Measurements from ENCODE around the gene UBL3.

The UBL3 gene

DNA sequence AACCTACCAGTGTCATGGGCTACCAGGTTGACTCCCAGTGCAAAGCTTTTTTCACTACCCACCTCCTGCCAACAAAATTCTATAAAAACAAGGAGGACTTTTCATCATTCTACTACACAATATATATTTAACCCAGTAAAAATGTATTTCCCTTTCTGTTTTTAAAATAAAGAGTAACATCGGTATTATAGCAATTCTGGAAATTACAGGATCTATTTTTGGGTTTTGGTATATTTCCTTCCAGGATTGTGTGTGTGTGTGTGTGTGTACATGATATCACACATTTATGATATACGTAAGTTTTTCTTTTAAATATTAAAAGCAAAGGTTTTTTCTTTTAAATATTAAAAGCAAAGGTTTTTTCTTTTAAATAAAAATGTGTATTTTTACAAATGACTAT is 6.0 kb upstream of the UBL3 start:
- DNase-seq (ENCODE audit: low read depth), result no peak

GRCh38 chr13:29855784-29856183 is 5.4 kb upstream of the UBL3 start:
- no peak for DNase-seq (ENCODE audit: low read depth)

DNA sequence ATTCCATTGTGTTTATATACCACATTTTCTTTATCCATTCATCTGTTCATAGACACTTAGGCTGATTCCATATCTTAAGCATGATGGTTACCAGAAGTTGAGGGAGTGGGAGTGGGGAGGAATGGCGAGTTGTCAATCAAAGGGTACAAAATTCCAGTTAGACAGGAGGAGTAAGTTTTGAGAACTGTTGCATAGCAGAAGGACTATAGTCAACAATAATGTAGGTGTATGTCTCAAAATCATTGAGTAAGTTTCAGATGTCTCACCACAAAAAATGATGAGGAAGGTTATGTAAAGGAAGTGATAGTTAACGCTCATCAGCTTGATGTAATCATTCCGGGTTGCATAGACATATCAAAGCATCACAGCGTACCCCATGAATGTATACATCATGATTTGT is 4.6 kb upstream of the UBL3 start:
- DNase-seq (ENCODE audit: low read depth), result no peak

- no peak for DNase-seq (ENCODE audit: low read depth)
Observed at GRCh38 chr13:29853131-29853530, 2.7 kb upstream of the UBL3 start.

- DNase-seq (ENCODE audit: low read depth), result peak; percentile 11
Observed at GRCh38 chr13:29852472-29853054, 2.1 kb upstream of the UBL3 start.

DNA sequence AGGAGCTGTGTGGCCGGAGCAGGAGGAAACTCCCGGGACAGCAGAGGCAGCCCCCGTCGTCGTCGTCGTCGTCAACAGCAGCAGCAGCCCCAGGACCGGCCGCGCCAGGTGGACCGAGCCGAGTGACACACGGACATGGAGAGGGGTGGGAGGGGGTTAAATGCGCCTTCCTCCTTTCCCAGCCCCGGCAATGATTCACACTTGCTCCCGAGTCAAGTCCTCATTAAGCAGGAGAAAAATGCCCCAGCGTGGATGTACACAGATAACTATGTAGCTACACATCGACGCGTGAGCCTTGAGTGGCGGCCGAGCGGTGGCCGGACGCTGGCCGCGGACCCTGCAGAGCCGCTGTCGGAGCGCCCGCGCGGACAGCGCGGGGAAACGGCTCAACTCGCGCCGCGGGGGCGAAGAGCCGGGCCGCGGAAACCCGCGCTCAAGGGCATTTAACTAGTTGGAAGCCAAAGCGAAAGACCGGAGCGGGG is 645 bp downstream of the UBL3 start:
- peak; percentile 46 for DNase-seq (ENCODE audit: low read depth)

DNA sequence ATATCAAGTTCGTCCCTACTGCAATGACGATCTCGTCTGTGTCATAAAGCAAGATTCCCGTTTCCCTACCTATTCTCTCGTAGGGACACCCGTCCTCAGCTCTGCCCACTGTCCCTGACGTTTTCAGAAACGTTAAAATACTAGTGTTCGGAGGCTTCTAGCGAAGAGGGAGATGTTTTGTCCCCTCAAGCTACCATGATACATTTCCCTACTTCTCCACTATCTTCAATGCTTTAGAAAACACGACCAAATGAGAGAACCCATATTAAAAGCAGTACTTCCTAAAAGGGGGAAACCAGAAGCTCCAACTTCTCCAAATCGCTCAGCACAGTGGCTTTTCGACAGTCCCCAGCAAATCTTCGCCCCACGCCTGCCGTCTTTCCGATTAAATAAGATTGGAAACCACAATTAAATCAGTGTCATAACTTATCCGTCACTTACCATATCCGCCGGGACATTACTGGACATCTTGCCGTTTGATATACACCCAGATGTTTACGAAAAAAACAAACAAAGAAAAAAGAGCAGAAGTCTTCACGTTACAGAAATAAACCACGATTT is 1.3 kb downstream of the UBL3 start:
- no peak for DNase-seq (ENCODE audit: low read depth)

DNA sequence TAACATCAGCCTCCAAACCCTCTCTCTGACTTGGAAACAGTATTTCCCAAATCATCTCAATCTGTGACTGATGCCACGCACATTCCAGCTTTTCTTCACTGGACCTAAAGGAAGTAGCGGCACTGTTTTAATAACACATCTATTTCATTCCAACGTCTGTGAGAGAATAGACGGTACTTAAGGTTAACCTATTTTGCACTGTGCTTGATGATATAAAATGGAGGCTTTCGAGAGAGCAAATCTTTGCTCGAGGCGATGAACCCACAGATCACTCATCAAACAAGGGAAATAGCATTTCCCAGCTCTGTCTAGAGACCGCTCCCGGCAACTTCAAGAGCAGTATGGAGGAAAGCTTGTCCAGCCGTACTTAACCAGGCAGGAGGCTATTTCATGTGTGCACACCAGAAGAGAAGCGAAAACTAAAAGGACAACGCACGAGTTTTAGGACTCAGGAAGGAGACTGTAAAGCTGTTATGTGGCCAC is 2.9 kb downstream of the UBL3 start:
- peak; percentile 25 for DNase-seq (ENCODE audit: low read depth)

- DNase-seq (ENCODE audit: low read depth), result no peak
Observed at GRCh38 chr13:29846475-29847256, 3.8 kb downstream of the UBL3 start.

DNA sequence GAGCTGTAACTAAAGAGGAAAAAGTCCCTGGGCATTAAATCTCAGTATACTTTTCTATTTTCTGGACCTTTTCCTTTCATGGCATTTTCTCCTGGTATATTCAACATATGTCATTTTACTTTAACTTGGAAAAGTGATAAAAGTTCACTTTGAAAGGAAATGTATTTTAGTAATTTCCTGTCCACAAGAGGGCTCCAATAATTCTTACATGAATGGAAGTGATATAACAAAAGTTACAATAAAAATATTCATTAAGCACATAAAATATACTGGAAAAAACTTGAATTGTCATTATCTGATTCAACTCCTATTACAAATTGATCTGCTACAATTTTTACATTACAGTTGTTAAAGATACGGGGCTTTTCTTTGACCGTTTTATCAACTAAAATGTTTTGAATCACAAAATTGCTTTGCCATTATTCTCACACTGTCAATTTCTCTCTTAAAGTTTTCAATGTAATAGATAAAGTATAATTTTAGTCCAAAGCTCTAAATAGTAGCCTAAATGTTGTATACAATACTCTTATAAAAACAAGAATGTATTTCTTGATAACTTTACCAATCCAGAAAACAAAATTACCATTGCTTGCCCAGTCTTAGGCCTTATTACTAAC is 4.9 kb downstream of the UBL3 start:
- DNase-seq (ENCODE audit: low read depth), result peak; percentile 23

- DNase-seq (ENCODE audit: low read depth), result no peak
Observed at GRCh38 chr13:29844441-29844840, 6.0 kb downstream of the UBL3 start.

GRCh38 chr13:29840585-29840984 is 9.8 kb downstream of the UBL3 start:
- no peak for DNase-seq (ENCODE audit: low read depth)

DNA sequence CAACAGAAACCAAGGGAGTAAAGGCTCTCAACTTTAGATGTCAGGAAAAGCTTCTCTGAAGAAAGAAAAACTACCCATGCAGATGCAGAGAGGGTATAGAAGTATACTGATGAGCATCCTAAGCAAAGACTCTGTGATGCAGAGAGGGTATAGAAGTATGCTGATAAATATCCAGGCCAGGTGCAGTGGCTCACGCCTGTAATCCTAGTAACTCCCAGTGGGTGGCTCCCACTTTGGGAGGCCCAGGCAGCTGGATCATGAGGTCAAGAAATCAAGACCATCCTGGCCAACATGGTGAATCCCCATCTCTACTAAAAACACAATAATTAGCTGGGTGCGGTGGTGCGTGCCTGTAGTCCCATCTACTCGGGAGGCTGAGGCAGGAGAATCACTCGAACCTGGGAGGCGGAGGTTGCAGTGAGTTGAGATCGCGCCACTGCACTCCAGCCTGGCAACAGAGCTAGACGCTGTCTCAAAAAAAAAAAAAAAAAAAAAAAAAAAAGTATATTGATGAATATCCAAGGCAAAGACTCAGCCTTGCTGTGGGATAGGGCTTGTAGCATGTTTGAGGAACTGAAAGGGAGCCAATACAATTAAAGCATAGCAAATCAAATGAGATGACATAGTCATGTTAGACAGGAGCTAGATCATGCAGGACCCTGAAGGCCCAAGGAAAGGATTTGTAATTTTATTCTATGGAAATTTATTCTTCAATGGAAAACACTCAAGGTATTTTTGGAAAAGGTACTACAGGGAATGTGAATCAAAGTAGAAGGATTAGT is 14.9 kb downstream of the UBL3 start:
- DNase-seq (ENCODE audit: low read depth), result no peak

DNA sequence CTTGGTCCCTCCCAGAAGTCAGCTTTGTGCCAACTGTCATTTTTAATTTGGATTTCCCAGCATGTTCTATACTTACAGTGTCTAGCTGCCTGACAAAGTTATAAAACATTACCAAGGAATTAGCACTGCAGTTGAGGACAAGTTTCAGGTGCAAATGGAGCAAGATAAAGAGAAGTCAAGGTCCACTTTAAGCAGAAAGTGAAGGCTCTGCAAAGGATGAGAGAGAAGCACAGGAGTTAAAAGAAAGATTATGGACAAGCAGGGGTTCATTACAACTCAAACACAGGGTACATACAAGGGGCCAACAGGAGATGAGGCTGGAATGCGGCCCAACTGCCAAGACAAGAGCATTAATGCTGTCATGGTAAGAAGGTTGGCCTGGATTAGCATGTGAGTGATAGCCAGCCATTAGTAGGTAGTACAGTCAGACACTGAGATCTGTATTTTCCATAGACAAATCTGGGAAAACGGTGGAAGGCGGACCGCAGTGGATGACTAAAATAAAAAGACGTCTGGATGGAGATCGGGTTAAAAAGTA is 17.6 kb downstream of the UBL3 start:
- no peak for DNase-seq (ENCODE audit: low read depth)

DNA sequence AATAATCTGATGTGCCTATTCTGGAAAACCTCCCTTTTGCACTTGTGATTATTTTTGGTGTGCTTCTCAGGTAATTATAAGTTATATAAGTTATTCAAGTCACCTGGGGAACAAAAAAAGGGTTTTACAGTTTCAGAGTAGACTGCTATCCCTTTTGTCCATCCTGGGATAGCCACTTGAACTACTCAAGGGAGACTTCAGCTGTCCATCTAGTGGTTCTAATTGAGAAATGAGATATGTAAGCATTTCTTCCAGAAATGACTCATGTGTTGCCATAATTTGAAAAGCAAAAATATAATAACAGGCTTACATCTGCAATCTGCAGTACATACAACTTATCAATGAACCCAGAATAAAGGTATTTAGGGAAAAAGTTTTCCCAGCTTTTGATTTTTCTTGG is 20.4 kb downstream of the UBL3 start:
- no peak for DNase-seq (ENCODE audit: low read depth)

- no peak for DNase-seq (ENCODE audit: low read depth)
Observed at GRCh38 chr13:29819143-29819542, 31.3 kb downstream of the UBL3 start.

DNA sequence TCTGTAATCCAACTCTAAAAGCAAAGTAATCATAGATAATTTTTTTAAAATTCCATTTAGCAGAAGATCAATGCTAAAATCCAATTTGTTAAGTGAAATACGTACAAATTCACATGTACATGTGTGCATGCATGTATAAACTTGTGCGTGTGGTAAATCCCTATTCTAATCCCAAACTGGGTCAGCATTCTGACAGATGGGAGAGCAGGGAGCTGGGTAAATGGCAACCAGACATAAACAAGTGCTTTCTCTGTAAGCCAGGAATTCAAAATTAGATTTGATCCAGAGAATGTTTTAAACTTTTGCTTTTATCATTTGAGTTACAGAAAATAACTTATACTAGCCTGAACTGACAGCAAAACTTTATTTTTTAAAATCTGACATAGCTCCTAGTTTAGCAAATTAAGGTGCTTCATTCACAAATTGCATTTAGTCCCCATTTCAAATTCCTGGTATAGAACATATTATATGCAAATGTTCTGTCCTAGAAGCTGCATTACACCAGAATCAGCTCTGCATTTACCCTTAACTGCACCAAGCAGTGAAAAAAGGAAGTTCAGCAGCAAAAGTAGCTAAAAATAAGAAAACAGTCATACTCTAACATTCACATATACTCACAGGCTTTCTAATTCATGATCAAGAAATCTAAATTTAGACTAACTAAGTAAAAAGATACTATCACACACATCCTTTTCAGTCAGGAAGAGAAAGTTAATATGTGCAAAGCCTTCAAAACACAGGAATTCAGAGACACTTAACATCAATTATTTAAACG is 32.6 kb downstream of the UBL3 start:
- no peak for DNase-seq (ENCODE audit: low read depth)

- DNase-seq (ENCODE audit: low read depth), result no peak
Observed at GRCh38 chr13:29816715-29817114, 33.7 kb downstream of the UBL3 start.

DNA sequence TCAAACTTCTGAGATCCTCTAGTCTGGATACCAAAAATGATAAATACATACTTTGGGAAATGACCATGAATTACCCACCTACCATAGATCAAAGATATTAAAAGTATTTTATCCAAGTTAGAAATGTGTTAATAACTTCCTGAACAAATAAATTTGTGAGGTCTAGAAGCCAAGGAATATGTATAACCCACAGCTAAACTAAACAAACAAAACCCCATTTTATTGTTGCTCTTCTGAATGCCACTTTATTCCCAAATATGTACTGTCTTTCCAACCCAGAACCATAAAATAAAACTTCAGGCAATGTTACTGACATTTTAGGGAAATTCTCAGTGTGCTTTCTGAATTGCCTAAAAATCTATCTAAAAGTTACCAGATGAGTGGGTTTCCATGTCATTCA is 35.1 kb downstream of the UBL3 start:
- DNase-seq (ENCODE audit: low read depth), result no peak

DNA sequence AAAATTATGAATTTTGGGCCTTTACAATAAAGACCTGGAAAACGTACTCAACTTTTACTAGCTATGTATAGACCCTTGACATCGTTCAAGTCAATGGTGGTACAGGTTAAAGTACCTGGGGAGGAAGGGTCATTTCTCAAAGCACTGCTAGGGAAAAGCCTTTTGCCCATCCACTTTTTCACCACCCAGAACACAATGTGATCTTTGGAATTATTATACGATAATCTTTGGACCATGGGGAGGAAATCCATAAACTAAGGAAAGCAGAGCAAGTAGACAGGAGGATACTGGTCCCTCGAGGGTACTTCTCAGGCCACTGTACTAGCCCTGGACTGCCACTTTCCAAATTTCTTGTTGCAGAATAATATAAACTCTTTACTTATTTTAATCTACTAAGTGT is 39.5 kb downstream of the UBL3 start:
- DNase-seq (ENCODE audit: low read depth), result no peak

DNA sequence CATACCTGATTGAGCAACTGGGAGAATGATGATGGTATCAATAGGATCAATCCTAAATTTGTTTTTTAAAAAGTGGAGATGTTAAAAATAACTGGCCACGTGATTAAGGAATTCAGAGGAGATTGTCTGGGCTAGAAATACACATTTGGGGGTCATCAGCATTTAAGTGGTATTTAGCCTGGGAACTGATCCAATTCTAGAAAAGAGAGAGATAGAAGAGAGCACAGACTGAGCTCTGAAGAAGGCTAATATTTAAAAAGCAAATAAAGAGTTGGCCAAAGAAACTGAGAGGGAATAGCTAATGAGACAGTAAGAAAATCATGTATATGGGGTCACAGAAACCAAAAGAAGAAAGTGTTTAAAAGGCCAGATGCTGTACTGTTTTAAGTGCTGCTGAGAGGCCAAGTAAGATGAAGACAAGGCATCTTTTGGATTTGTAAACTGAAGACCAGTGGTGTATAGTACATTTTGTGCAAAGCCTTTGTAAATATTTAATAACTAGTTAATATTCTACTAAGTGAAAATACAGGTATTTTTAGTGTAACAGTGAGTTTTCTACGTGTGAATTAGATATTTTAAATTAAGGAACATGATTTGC is 40.2 kb downstream of the UBL3 start:
- no peak for DNase-seq (ENCODE audit: low read depth)
